ENCODE data around the gene CPLANE2.

CPLANE2 gene

GRCh38 chr1:16187748-16188401 lies 49.1 kb downstream of the CPLANE2 start:
- peak; percentile 81 for DNase-seq

- DNase-seq, result no peak
Measured at GRCh38 chr1:16186655-16187235, 50.2 kb downstream of the CPLANE2 start.

GRCh38 chr1:16184557-16185303 lies 52.3 kb downstream of the CPLANE2 start:
- no peak for DNase-seq

GRCh38 chr1:16183765-16184556 lies 53.0 kb downstream of the CPLANE2 start:
- no peak for DNase-seq

DNA sequence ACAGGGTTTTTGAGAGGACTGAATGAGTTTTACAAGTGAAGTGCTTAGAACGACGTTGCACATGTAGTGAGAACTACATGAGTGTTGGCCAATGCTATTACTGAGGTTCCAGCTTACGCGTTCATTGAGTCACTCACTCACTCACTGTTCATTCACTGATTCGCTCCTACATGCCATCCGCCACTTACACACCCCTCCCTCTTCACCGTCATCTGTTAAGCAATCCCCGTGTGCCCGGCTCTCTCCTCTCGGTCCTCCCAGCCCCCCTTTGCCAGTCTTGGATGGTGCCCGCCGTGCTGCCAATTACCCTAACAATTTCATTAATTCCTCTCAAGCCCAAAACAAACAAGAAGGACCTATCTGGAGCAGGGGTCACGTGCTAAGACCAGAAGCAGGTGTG lies 53.8 kb downstream of the CPLANE2 start:
- DNase-seq, result no peak

- no peak for DNase-seq
Measured at GRCh38 chr1:16181887-16182719, 54.9 kb downstream of the CPLANE2 start.
